ENCODE measurements around the gene RPS18.

RPS18 gene

DNA sequence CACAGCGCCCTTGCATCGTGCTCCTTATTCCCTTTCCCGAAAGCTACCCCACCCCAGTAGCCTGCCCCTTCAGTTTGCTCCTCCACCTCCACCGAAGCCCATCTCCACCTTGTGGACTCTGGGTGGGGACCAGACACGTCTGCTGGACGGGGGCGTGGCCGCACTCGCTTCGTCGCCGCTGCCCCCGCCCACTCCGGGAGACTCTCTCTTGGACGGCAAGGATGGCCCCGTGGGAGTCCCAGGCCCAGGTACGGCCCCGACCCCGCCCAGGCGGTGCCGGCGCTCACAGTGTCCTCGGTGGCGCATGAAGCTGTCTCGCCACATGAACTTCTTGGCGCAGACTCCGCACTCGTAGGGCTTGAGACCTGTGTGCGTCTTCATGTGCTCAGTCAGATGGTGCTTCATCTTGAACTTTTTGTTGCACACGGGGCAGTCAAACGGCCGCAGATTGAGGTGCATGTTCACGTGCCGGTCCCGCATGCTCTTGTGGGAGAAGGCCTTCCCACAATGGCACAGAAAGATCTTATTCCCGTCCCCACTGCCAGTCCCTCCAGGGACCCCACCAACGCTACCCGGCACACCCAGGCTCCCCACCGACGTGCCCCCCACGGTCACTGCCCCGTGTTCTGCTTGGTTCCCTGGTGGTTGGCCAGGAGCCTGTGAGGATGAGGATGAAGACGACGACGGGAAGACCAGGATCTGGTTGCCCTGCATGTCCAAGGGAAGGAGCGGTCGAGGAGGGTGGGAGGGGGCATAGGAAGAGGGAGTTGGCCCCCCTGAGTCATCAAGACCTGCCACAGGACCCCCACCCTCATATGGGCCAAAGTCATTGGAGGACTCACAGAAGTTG, 43.3 kb downstream of the RPS18 start:
- TF ChIP-seq, protein P1, sequence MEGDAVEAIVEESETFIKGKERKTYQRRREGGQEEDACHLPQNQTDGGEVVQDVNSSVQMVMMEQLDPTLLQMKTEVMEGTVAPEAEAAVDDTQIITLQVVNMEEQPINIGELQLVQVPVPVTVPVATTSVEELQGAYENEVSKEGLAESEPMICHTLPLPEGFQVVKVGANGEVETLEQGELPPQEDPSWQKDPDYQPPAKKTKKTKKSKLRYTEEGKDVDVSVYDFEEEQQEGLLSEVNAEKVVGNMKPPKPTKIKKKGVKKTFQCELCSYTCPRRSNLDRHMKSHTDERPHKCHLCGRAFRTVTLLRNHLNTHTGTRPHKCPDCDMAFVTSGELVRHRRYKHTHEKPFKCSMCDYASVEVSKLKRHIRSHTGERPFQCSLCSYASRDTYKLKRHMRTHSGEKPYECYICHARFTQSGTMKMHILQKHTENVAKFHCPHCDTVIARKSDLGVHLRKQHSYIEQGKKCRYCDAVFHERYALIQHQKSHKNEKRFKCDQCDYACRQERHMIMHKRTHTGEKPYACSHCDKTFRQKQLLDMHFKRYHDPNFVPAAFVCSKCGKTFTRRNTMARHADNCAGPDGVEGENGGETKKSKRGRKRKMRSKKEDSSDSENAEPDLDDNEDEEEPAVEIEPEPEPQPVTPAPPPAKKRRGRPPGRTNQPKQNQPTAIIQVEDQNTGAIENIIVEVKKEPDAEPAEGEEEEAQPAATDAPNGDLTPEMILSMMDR (IDR thresholded peaks at IDR 0.05; ENCODE audit: extremely low read depth, insufficient read depth, missing control alignments): no peak
- in situ Hi-C loops (cut with MboI; ENCODE audit: low pct_unique_long_range_greater_than_20kb, low sequenced_read_pairs, unreplicated experiment): no loop called here
- peak; percentile 7 for DNase-seq (ENCODE audit: low spot score)

DNA sequence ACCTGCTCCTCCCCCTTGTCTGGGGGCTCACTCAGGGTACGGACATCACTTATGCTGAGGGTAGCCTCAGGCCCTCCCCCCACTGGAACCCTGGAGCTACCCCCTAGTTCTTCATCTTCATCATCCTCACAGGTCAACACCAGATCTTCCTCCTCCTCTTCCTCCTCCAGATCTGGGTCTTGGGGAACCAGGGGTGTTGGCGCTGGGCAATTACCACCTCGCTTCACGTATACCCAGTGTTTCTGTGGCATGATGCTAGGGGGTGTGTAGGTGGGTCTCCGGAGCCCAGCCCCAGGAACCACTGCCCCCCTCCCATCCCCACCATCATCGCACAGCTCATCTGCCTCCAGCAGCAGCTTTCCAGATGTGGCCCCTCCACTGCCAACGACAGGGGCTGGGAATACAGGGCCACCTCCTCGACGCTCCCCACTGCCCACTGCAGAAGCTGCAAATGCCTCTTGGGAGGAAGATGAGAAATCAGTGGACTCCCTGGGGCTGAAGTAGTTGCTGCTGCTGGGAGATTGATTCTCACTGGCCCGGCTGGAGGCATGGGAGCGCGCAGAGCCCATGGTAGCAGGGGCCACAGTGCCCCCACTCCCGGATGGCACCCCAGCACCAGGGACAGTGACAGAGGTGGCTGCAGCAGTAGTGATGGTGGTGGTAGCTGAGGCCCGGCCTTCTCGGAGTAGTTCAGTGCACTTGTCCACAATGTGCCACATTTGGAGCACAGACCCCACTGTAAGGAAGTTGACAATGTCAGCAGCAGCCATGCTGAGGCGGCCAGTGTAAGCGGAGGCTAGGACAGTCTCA, 44.1 kb downstream of the RPS18 start:
- no peak for DNase-seq (ENCODE audit: low spot score)
- TF ChIP-seq, protein P1 (IDR thresholded peaks at IDR 0.05; ENCODE audit: extremely low read depth, insufficient read depth, missing control alignments): no peak
- in situ Hi-C loops (cut with MboI; ENCODE audit: low pct_unique_long_range_greater_than_20kb, low sequenced_read_pairs, unreplicated experiment): no loop called here

DNA sequence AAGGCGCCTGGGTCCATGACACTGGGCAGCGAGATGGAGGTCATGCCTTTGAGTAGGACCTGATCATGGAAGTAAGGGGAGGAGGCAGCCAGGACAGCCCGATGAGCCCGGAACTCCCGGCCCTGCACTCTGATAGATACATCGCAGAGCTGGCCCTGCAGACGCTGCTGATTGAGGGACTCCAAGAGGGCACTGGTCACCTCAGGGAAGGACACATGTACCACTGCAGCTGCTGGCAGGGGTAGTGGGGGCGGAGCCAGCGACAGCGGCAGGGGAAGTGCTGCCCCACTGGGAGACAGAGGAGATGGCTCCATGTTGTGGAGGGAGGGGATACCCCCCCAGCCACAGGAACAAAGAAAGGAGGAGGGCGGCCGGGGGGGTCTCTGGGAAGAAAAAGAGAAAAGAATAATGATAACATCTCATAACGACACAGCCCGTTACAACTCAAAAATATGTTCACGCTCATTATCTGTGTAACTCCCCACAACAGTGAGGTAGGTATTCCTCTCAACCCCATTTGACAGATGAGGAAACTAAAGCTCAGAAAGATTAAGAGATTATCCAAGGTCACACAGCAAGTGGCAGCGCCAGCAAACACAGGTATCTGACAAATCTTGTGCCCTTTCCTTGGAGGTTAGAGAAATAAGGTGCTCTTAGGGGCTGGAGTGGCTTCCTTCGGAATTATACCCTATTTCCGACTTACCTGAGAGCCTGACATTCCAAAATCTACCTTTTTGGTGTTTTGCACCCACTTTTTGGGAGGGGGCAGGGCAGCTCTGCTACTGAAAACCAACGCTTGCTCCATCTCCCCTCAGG, 44.9 kb downstream of the RPS18 start:
- TF ChIP-seq, protein P1 (IDR thresholded peaks at IDR 0.05; ENCODE audit: extremely low read depth, insufficient read depth, missing control alignments): no peak
- in situ Hi-C loops (cut with MboI; ENCODE audit: low pct_unique_long_range_greater_than_20kb, low sequenced_read_pairs, unreplicated experiment): no loop called here
- DNase-seq (ENCODE audit: low spot score): no peak

DNA sequence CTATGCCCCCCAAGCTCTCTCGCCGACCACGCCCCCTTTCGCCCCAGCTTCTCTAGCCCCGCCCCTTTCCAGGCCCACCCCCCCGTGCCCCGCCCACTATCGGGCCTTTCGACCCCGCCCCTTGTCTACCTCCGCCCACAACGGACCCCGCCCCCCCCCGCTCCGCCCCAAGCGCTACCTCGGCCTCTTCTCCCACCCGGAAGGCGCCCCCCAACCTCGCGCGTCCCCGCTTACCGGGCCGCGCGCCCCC, 45.5 kb downstream of the RPS18 start:
- TF ChIP-seq, protein P1 (IDR thresholded peaks at IDR 0.05; ENCODE audit: extremely low read depth, insufficient read depth, missing control alignments): no peak
- no peak for DNase-seq (ENCODE audit: low spot score)
- in situ Hi-C loops (cut with MboI; ENCODE audit: low pct_unique_long_range_greater_than_20kb, low sequenced_read_pairs, unreplicated experiment): no loop called here

DNA sequence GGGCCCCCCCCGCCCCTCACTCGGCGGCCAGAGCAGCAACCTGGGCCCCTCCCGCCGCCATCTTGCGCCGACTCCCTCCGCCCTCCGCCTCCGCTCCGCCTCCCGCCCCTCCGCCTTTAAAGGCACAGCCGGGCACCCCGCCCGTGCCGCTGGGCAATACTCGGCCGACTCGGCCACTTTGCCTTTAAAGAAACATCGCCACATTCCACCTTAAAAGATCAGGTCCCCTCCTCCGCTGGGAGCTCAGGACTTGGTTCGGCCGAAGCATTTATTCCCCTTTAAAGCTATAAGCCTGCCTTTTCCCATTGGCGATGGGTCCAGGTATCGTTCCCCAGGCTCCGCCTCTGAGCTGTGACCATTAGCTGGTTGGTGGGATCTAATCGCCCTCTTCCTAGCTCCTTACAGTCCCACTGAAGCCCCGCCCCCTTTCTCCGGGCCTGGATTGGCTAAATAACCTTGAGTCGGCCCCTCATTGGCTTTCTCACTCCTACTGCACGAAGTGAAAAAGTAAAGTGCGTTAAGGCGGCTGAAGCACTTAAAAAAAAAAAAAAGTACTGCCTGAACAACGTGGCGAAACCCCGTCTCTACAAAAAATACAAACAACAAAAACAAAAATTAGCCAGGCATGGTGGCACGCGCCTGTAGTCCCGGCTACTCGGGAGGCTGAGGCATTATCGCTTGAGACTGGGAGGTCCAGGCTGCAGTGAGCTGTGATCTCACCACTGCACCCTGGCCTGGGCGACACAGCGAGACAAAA, 46.0 kb downstream of the RPS18 start, which contains the start of gene ZBTB22:
Gene ZBTB22 (minus strand): TSS at position 76 of the 757 bp plus-strand sequence. CDS start 828 bp downstream, outside the sequence.
- TF ChIP-seq, protein P1 (IDR thresholded peaks at IDR 0.05; ENCODE audit: extremely low read depth, insufficient read depth, missing control alignments): no peak
- in situ Hi-C loops (cut with MboI; ENCODE audit: low pct_unique_long_range_greater_than_20kb, low sequenced_read_pairs, unreplicated experiment): no loop called here
- DNase-seq (ENCODE audit: low spot score): peak; percentile 90
